Hepatocyte (in vitro differentiated cells): ENCODE data around the gene ZNF462. TPM values are rescaled to one million over a fixed set of nuclear protein-coding genes. Genes with fewer than 3 reads are reported as not detected.

ENCODE experiments used
- DNase-seq: peaks from one replicate; pipeline ENCODE4 v3.0.0-alpha.2; 2016; ENCODE audit warnings: low spot score
- H2AFZ ChIP-seq: fragments of 200-600 bp; sonication (generic); 2 replicates; pipeline ENCODE4 v1.6.0; 2016; ENCODE audit warnings: antibody characterized with exemption, mild to moderate bottlenecking
- H3K27ac ChIP-seq: fragments of 200-600 bp; sonication (generic); 2 replicates; pipeline ENCODE4 v1.5.1; 2016; ENCODE audit warnings: mild to moderate bottlenecking
- H3K27me3 ChIP-seq: fragments of 200-600 bp; sonication (generic); 2 replicates; pipeline ENCODE4 v1.6.1; 2016
- H3K36me3 ChIP-seq: fragments of 200-600 bp; sonication (generic); replicated peaks from 2 replicates; pipeline ENCODE4 v1.5.1; 2016; ENCODE audit warnings: low read depth; ENCODE audit not compliant: insufficient read depth
- H3K4me1 ChIP-seq: fragments of 200-600 bp; sonication (generic); 2 replicates; pipeline ENCODE4 v1.5.1; 2016; ENCODE audit warnings: mild to moderate bottlenecking, moderate library complexity; ENCODE audit not compliant: insufficient read depth
- H3K4me2 ChIP-seq: fragments of 200-600 bp; sonication (generic); 2 replicates; pipeline ENCODE4 v1.6.0; 2016
- H3K4me3 ChIP-seq: fragments of 200-600 bp; sonication (generic); 2 replicates; pipeline ENCODE4 v1.5.1; 2016; ENCODE audit warnings: mild to moderate bottlenecking
- H3K79me2 ChIP-seq: fragments of 200-600 bp; sonication (generic); 2 replicates; pipeline ENCODE4 v1.6.0; 2017; ENCODE audit warnings: mild to moderate bottlenecking
- H3K9me2 ChIP-seq: fragments of 200-600 bp; sonication (generic); replicated peaks from 2 replicates; pipeline ENCODE4 v1.6.0; 2017; ENCODE audit warnings: mild to moderate bottlenecking; ENCODE audit not compliant: insufficient read depth
- H3K9me3 ChIP-seq: fragments of 200-600 bp; sonication (generic); 2 replicates; pipeline ENCODE4 v1.5.1; 2016; ENCODE audit warnings: low read depth, mild to moderate bottlenecking
- H4K20me1 ChIP-seq: fragments of 200-600 bp; sonication (generic); 2 replicates; pipeline ENCODE4 v1.6.0; 2016; ENCODE audit warnings: mild to moderate bottlenecking; ENCODE audit not compliant: insufficient read depth, poor library complexity, severe bottlenecking
- CTCF ChIP-seq: fragments of 200-600 bp; sonication (generic); IDR thresholded peaks from 2 replicates; pipeline ENCODE4 v1.5.1; 2016; ENCODE audit warnings: antibody characterized with exemption, mild to moderate bottlenecking; ENCODE audit not compliant: poor library complexity
- EZH2 ChIP-seq: fragments of 200-600 bp; sonication (generic); IDR thresholded peaks from 2 replicates; pipeline ENCODE4 v1.6.1; 2016; ENCODE audit warnings: antibody characterized with exemption, mild to moderate bottlenecking, borderline replicate concordance
- EZH2phosphoT487 ChIP-seq: fragments of 200-600 bp; sonication (generic); IDR thresholded peaks from one replicate; pipeline ENCODE4 v1.6.1; 2018; ENCODE audit warnings: antibody characterized with exemption, mild to moderate bottlenecking, low read depth, moderate library complexity; ENCODE audit not compliant: unreplicated experiment, severe bottlenecking
- whole genome bisulfite sequencing: methylation state at CpG from one replicate; pipeline ENCODE4 v1.1.6; 2016; ENCODE audit warnings: low lambda C conversion rate; ENCODE audit errors: missing lambda C conversion rate; 5-methylcytosine and 5-hydroxymethylcytosine counted together
- polyA plus RNA-seq: library from polyadenylated mRNA; unstranded; fragments of >200 nt; fragmentation: Nextera tagmentation; extraction: Ambion mirVana; gene quantifications from 2 replicates; pipeline ENCODE4 v1.2.1, GENCODE V29; 2016
- total RNA-seq: library from RNA; depleted of rRNA; stranded (reverse); fragments of >200 nt; gene quantifications from 2 replicates; pipeline ENCODE4 v1.2.3, GENCODE V29; 2014

ZNF462 gene
- total RNA-seq (13.8 and 27.5 TPM in 2 replicates), polyA plus RNA-seq (7.8 and 8.6 TPM in 2 replicates)

- Histone ChIP-seq H3K27ac (peak within 1 kb of the TSS; percentile 96), H3K79me2 (peaks cover 51% of the 10 kb centered on the region), H3K9me3 (no peaks in the 10 kb centered on the region), H3K9me2 (no peaks in the 10 kb centered on the region), H3K4me1 (peaks cover 15% of the 10 kb centered on the region), H3K4me2 (peak within 1 kb of the TSS; percentile 90), H2AFZ (peak within 1 kb of the TSS; percentile 62), H4K20me1 (no peaks in the 10 kb centered on the region), H3K27me3 (no peaks in the 10 kb centered on the region), H3K36me3 (no peaks in the 10 kb centered on the region), H3K4me3 (peak within 1 kb of the TSS; percentile 90)
- TF ChIP-seq CTCF = peak; percentile 61
- no peak for TF ChIP-seq EZH2phosphoT487
- DNase-seq = peak; percentile 79
- WGBS = under 1% methylated on average over 30 of the region's 33 CpGs
Observed at GRCh38 chr9:106862821-106863720, at the start of gene ZNF462. ZNF462 (plus strand) TSS chr9:106863166; CDS start chr9:106923384, 60,218 bp downstream.

- no peaks in the 10 kb centered on the region for H3K79me2 ChIP-seq
- H3K36me3 ChIP-seq = no peaks in the 10 kb centered on the region
- no peaks in the 10 kb centered on the region for H3K9me3 ChIP-seq
- H2AFZ ChIP-seq = no peak overlapping the region
- no peak overlapping the region for H3K4me2 ChIP-seq
- no peaks in the 10 kb centered on the region for H3K9me2 ChIP-seq
- no peaks in the 10 kb centered on the region for H3K27me3 ChIP-seq
- no peaks in the 10 kb centered on the region for H4K20me1 ChIP-seq
- no peak overlapping the region for H3K4me3 ChIP-seq
- WGBS = 71% methylated on average over 2 of the region's 2 CpGs
- DNase-seq = no peak
- no peak overlapping the region for H3K27ac ChIP-seq
- H3K4me1 ChIP-seq = no peaks in the 10 kb centered on the region
- TF ChIP-seq CTCF (no peak), EZH2 (no peak), EZH2phosphoT487 (no peak)
Observed at GRCh38 chr9:106816524-106816923, 46.4 kb upstream of the ZNF462 start.

- no peak for TF ChIP-seq EZH2phosphoT487
- no peak for TF ChIP-seq CTCF
- no peak for TF ChIP-seq EZH2
- no peaks in the 10 kb centered on the region for H3K9me3 ChIP-seq
- no peaks in the 10 kb centered on the region for H4K20me1 ChIP-seq
- 96% methylated on average over 5 of the region's 5 CpGs for WGBS
- H3K4me2 ChIP-seq = no peak overlapping the region
- H3K4me1 ChIP-seq = no peaks in the 10 kb centered on the region
- H3K27ac ChIP-seq = no peak overlapping the region
- no peaks in the 10 kb centered on the region for H3K79me2 ChIP-seq
- no peaks in the 10 kb centered on the region for H3K9me2 ChIP-seq
- H3K36me3 ChIP-seq = no peaks in the 10 kb centered on the region
- no peak overlapping the region for H3K4me3 ChIP-seq
- no peaks in the 10 kb centered on the region for H3K27me3 ChIP-seq
- DNase-seq = no peak
- H2AFZ ChIP-seq = no peak overlapping the region
Observed at GRCh38 chr9:106818034-106818433, 44.9 kb upstream of the ZNF462 start.
